ENCODE measurements around the gene FRG2. TPM values are rescaled to one million over a fixed set of nuclear protein-coding genes. Genes with fewer than 3 reads are reported as not detected.
"Not testable (repeated sequence)": the region's sequence is repeated elsewhere in the genome, so short reads cannot be mapped to it uniquely, and the experiment has no call there.

FRG2 gene
- polyA plus RNA-seq, 1 donor: not detected

DNA sequence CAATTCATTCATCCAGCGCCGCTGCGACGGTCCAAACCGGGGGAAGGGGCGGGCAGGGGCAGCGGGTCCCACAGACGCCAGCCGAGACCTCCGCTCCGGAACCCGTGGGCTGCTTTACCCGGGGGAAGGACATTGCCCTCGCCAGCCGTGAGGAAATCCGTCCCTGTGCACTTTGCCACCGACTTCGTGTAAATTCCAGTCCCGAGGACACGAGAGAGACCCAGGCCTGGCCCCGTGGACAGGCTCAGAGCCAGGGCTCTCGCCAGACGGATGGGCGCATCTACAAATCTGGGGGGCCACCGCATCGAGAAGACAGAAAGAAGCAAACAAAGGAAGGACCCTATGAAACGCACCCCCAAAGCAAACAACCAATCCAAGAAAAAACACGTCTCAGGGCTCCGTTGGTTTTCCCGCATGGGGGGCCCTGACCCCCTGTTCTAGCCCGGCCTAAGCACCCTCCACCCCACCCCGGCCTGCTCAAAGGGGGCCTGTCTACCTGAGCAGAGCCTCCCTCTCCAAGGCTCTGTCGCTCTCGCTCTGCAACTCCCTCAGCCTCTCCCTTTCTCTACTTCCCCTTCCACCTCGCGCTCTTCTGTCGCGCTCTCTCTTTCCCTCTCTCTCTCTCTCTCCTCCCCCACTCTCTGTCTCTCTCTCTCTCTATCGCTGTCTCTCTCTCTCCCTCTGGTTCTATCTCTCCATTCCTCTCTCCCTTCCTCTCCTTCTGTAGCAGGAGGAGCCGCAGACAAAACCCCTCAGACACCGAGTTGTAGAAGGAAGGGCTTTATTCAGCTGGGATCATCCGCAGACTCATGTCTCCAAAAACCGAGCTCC lies 11.3 kb downstream of the FRG2 start:
- DNase-seq: no peak
- no peaks in the 10 kb centered on the region for H3K36me3 ChIP-seq (ENCODE audit: control insufficient read depth, insufficient read depth, low read length)
- H3K9me3 ChIP-seq (ENCODE audit: control insufficient read depth, low read depth, low read length): peaks cover 21% of the 10 kb centered on the region
- no peaks in the 10 kb centered on the region for H3K4me1 ChIP-seq (ENCODE audit: control insufficient read depth, insufficient read depth, low read length)
- H3K27ac ChIP-seq (ENCODE audit: low read length): no peak overlapping the region
- no peak overlapping the region for H3K4me3 ChIP-seq (ENCODE audit: low read length)
- peaks cover 79% of the 10 kb centered on the region for H3K27me3 ChIP-seq (ENCODE audit: control insufficient read depth, insufficient read depth, low read length)
- 9% methylated on average over 7 of the region's 43 CpGs for WGBS (ENCODE audit: insufficient coverage, low lambda C conversion rate)

DNA sequence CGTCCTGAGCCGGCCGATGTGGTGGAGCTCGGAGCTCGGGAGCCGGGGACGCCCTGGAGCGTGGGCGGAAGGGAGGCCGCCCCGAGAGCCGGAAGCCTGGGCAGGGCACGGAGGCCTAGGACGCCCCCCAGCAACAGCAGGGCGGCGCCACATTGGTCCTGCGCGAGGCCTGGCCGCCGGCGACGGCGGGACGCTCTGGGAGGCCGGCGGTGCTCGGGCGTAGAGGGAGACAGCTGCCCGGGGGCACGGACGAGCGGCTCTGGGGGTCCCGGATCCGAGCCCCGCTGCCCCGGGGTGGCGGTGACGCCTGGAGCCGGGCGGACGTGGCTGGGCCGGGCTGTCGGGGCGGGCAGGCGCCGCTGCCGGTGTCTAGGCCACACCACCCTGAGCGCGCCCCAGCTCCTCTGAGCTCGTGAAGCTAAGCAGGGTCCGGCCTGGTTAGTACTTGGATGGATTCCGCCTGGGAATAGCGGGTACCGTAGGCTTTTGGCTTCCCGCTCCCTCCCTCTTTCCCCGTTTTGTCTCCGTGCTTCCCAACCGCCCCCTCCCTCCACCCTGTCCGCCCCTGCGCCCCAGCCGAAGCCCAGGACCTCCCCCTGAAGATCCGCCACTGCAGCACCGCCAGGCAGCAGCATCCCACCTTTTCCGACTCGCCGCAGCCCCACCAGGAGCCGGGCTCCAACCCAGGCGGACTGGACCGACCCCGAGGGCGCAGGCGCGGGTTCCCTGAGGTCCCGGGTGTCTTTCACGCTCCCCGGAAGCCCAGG lies 12.1 kb downstream of the FRG2 start:
- peaks cover 21% of the 10 kb centered on the region for H3K9me3 ChIP-seq (ENCODE audit: control insufficient read depth, low read depth, low read length)
- DNase-seq: no peak
- no peak overlapping the region for H3K4me3 ChIP-seq (ENCODE audit: low read length)
- H3K36me3 ChIP-seq (ENCODE audit: control insufficient read depth, insufficient read depth, low read length): no peaks in the 10 kb centered on the region
- H3K27ac ChIP-seq (ENCODE audit: low read length): no peak overlapping the region
- peaks cover 71% of the 10 kb centered on the region for H3K27me3 ChIP-seq (ENCODE audit: control insufficient read depth, insufficient read depth, low read length)
- WGBS (ENCODE audit: insufficient coverage, low lambda C conversion rate): no CpG with 5 or more reads among the region's 76 CpGs
- H3K4me1 ChIP-seq (ENCODE audit: control insufficient read depth, insufficient read depth, low read length): no peaks in the 10 kb centered on the region

DNA sequence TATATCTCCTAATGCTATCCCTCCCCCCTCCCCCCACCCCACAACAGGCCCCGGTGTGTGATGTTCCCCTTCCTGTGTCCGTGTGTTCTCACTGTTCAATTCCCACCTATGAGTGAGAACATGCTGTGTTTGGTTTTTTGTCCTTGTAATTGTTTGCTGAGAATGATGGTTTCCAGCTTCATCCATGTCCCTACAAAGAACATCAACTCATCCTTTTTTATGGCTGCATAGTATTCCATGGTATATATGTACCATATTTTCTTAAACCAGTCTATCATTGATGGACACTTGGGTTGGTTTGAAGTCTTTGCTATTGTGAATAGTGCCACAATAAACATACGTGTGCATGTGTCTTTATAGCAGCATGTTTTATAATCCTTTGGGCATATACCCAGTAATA lies 37.1 kb downstream of the FRG2 start:
- H3K9me3 ChIP-seq (ENCODE audit: control insufficient read depth, low read depth, low read length); H3K4me1 ChIP-seq (ENCODE audit: control insufficient read depth, insufficient read depth, low read length); DNase-seq; H3K27ac ChIP-seq (ENCODE audit: low read length); H3K36me3 ChIP-seq (ENCODE audit: control insufficient read depth, insufficient read depth, low read length); H3K4me3 ChIP-seq (ENCODE audit: low read length); H3K27me3 ChIP-seq (ENCODE audit: control insufficient read depth, insufficient read depth, low read length): not testable (repeated sequence)
- whole genome bisulfite sequencing (ENCODE audit: insufficient coverage, low lambda C conversion rate): no CpG with 5 or more reads among the region's 3 CpGs

GRCh38 chr4:189988877-189989431 lies 38.1 kb downstream of the FRG2 start:
- no CpG with 5 or more reads among the region's 3 CpGs for WGBS (ENCODE audit: insufficient coverage, low lambda C conversion rate)
- Histone ChIP-seq H3K27me3 (ENCODE audit: control insufficient read depth, insufficient read depth, low read length) (no peaks in the 10 kb centered on the region), H3K27ac (ENCODE audit: low read length) (no peak overlapping the region), H3K36me3 (ENCODE audit: control insufficient read depth, insufficient read depth, low read length) (no peaks in the 10 kb centered on the region), H3K4me1 (ENCODE audit: control insufficient read depth, insufficient read depth, low read length) (no peaks in the 10 kb centered on the region), H3K9me3 (ENCODE audit: control insufficient read depth, low read depth, low read length) (no peaks in the 10 kb centered on the region), H3K4me3 (ENCODE audit: low read length) (no peak overlapping the region)
- DNase-seq: no peak

DNA sequence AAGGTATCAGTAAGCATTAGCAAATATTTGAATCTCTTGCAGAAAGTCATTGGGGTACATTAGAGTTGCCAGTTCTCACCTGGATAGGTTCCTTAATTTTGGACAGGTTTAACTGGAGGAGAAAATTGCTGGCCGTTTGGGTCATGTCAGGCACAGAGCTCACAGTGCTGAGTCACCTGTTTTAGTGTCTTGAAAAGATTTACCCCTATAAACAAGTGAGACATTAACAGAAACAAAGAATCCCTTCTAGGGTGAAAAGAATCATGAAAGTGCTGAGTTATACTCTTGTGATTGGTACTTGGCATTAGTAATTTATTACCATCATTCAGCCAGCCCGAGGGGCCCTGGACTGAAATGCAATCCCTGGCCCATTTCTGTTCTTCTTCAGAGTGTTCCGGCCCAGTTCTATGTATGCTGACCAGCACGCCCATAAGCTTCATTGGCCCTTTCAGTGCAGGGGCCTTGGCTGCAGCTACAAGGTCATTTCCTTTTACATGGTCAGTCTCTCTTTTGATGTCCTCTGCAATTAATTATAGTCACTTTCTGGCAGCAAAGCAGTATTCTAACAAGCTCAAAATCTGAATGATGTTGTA lies 41.3 kb downstream of the FRG2 start:
- DNase-seq; H3K36me3 ChIP-seq (ENCODE audit: control insufficient read depth, insufficient read depth, low read length); H3K4me1 ChIP-seq (ENCODE audit: control insufficient read depth, insufficient read depth, low read length); H3K4me3 ChIP-seq (ENCODE audit: low read length); H3K9me3 ChIP-seq (ENCODE audit: control insufficient read depth, low read depth, low read length); H3K27me3 ChIP-seq (ENCODE audit: control insufficient read depth, insufficient read depth, low read length); H3K27ac ChIP-seq (ENCODE audit: low read length): not testable (repeated sequence)
- WGBS (ENCODE audit: insufficient coverage, low lambda C conversion rate): no CpG with 5 or more reads among the region's 4 CpGs

GRCh38 chr4:189984661-189985060 lies 42.4 kb downstream of the FRG2 start:
- WGBS (ENCODE audit: insufficient coverage, low lambda C conversion rate): no CpG with 5 or more reads among the region's 31 CpGs
- H3K4me1 ChIP-seq (ENCODE audit: control insufficient read depth, insufficient read depth, low read length); H3K36me3 ChIP-seq (ENCODE audit: control insufficient read depth, insufficient read depth, low read length); H3K27me3 ChIP-seq (ENCODE audit: control insufficient read depth, insufficient read depth, low read length); H3K4me3 ChIP-seq (ENCODE audit: low read length); H3K27ac ChIP-seq (ENCODE audit: low read length); H3K9me3 ChIP-seq (ENCODE audit: control insufficient read depth, low read depth, low read length); DNase-seq: not testable (repeated sequence)

DNA sequence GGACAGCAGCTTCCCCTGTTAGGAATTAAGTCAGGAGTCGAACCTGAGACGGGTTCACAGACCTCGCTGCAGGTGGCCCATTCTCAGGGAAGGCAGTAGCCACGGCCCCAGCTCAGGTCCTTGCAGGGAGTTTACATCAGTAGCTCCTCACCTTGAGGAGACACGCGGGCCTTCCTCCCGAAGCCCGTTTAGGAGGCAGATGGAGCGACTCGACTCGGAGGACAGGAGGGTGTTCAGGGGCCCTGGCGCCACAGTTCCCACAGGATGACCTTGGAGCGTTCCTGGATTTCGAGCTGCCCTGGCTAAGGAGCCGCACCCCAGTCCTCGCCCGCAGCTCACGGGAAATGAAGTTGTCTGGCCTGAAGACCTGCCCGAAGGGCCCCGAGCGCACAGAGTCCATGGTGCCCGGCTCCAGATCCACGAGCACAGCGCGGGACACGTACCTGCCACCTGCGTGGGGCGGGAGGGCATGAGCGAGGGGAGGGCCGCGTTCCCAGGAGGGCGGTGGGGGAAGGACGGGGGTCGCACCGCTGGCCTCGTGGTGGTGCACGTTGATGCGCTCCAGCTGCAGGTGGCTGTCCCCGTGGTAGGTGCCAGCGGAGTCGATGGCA lies 43.0 kb downstream of the FRG2 start:
- not testable (repeated sequence) for H3K27me3 ChIP-seq (ENCODE audit: control insufficient read depth, insufficient read depth, low read length); DNase-seq; H3K4me1 ChIP-seq (ENCODE audit: control insufficient read depth, insufficient read depth, low read length); H3K9me3 ChIP-seq (ENCODE audit: control insufficient read depth, low read depth, low read length); H3K36me3 ChIP-seq (ENCODE audit: control insufficient read depth, insufficient read depth, low read length); H3K4me3 ChIP-seq (ENCODE audit: low read length); H3K27ac ChIP-seq (ENCODE audit: low read length)
- WGBS (ENCODE audit: insufficient coverage, low lambda C conversion rate): no CpG with 5 or more reads among the region's 41 CpGs

DNA sequence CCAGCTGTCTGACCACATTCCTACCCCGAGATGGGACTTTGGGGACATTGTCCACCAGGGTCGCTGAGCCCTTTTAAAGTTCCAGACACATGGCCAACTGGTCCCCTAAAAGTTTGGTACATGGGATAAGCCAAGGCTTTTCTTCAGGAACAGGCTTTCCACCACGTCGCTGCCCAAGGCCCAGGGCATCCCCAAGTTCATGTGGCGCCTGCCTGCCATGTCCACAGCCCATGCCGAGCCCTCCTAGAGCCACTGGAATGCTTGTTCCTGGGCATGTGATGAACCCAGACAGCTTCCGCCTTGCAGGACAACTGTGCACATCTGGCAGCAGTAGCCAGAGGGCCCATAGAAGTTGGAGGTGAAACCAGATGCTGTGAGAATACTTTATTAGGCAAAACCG lies 45.1 kb downstream of the FRG2 start:
- H3K9me3 ChIP-seq (ENCODE audit: control insufficient read depth, low read depth, low read length): no peaks in the 10 kb centered on the region
- WGBS (ENCODE audit: insufficient coverage, low lambda C conversion rate): no CpG with 5 or more reads among the region's 8 CpGs
- no peaks in the 10 kb centered on the region for H3K4me1 ChIP-seq (ENCODE audit: control insufficient read depth, insufficient read depth, low read length)

DNA sequence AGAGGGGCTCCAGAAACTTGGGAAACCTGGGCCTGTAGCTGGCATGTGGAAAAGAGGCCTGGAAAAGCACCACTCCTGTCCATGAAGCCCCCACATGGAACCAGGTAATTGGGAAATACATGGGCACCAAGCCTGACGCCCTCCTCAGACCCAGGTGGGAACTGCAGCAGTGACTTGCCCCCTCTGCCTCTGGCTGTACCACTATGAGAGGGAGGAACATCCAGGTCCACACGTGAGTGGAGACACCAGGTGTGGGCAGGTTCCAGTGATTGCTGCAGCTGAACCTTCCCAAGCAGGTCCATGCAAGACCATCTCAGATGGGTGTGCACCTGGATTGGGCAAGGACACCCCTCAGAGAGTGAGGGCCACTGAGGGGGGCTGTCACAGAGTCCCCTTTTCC lies 46.8 kb downstream of the FRG2 start:
- not testable (repeated sequence) for H3K27ac ChIP-seq (ENCODE audit: low read length); DNase-seq; H3K9me3 ChIP-seq (ENCODE audit: control insufficient read depth, low read depth, low read length); H3K4me3 ChIP-seq (ENCODE audit: low read length); H3K27me3 ChIP-seq (ENCODE audit: control insufficient read depth, insufficient read depth, low read length); H3K36me3 ChIP-seq (ENCODE audit: control insufficient read depth, insufficient read depth, low read length); H3K4me1 ChIP-seq (ENCODE audit: control insufficient read depth, insufficient read depth, low read length)
- WGBS (ENCODE audit: insufficient coverage, low lambda C conversion rate): no CpG with 5 or more reads among the region's 2 CpGs

More for the DNA sequence above, 45.1 kb downstream of the FRG2 start:
- Histone ChIP-seq H3K4me3 (ENCODE audit: low read length) (no peak overlapping the region), H3K36me3 (ENCODE audit: control insufficient read depth, insufficient read depth, low read length) (no peaks in the 10 kb centered on the region), H3K27me3 (ENCODE audit: control insufficient read depth, insufficient read depth, low read length) (no peaks in the 10 kb centered on the region), H3K27ac (ENCODE audit: low read length) (no peak overlapping the region)
- no peak for DNase-seq
